NCI-H526 (cell line): ENCODE data around the gene TMEM167B.
"Not testable (repeated sequence)": the region's sequence is repeated elsewhere in the genome, so short reads cannot be mapped to it uniquely, and the experiment has no call there.

Experiments used
- DNase-seq, 2 experiments: peaks; one replicate each; lab custom pipeline; 2025; lab: John Stamatoyannopoulos, UW

The TMEM167B gene

GRCh38 chr1:109113590-109114341, 23.2 kb downstream of the TMEM167B start, which contains the start of gene ELAPOR1:
TSS of gene ELAPOR1 (plus strand) at chr1:109114115. CDS start at chr1:109114184, 69 bp downstream.
- DNase-seq, result peak; percentile 73 to 91

- DNase-seq, result peak in 1 of 2 experiments; percentile 71
These were observed 23.7 kb downstream of the TMEM167B start for GRCh38 chr1:109114342-109114674.

- peak; percentile 67 to 82 for DNase-seq
These were observed 25.1 kb downstream of the TMEM167B start for GRCh38 chr1:109115685-109116084.

- DNase-seq, result peak; percentile 77 to 90
These were observed 25.7 kb downstream of the TMEM167B start for GRCh38 chr1:109116286-109116685.

GRCh38 chr1:109118089-109118488, 27.5 kb downstream of the TMEM167B start:
- peak; percentile 56 to 75 for DNase-seq

- DNase-seq, result no peak
These were observed 29.8 kb downstream of the TMEM167B start for GRCh38 chr1:109120356-109120755.

GRCh38 chr1:109131059-109131458, 40.5 kb downstream of the TMEM167B start:
- DNase-seq, result no peak

- DNase-seq, result no peak
These were observed 41.2 kb downstream of the TMEM167B start for GRCh38 chr1:109131800-109132199.

- DNase-seq, result no peak
These were observed 42.6 kb downstream of the TMEM167B start for GRCh38 chr1:109133002-109133706.

GRCh38 chr1:109133815-109134214, 43.3 kb downstream of the TMEM167B start:
- peak; percentile 9 to 46 for DNase-seq

- DNase-seq, result peak; percentile 71 to 84
These were observed 43.9 kb downstream of the TMEM167B start for GRCh38 chr1:109134423-109134822.

GRCh38 chr1:109135940-109136339, 45.4 kb downstream of the TMEM167B start:
- DNase-seq, result no peak

GRCh38 chr1:109136766-109137165, 46.2 kb downstream of the TMEM167B start:
- DNase-seq, result peak; percentile 37 to 48

- peak in 1 of 2 experiments; percentile 38 for DNase-seq
These were observed 47.4 kb downstream of the TMEM167B start for GRCh38 chr1:109137958-109138357.

- DNase-seq, result peak; percentile 30 to 76
These were observed 47.8 kb downstream of the TMEM167B start for GRCh38 chr1:109138358-109138757.

- no peak for DNase-seq
These were observed 49.8 kb downstream of the TMEM167B start for GRCh38 chr1:109140392-109140791.

- no peak for DNase-seq
These were observed 51.7 kb downstream of the TMEM167B start for GRCh38 chr1:109142260-109142659.

GRCh38 chr1:109142725-109143124, 52.2 kb downstream of the TMEM167B start:
- not testable (repeated sequence) for DNase-seq
